Omental fat pad (tissue), 4 donors: ENCODE measurements around the gene SORCS2. TPM values are rescaled to one million over a fixed set of nuclear protein-coding genes. Genes with fewer than 3 reads are reported as not detected.

Experiments used
- ATAC-seq: fragments of 150-250 bp; one replicate; pipeline ENCODE4 v1.9.1; 2016; ENCODE audit warnings: mild to moderate bottlenecking, moderate library complexity; ENCODE audit not compliant: low FRiP score
- DNase-seq: peaks from one replicate; pipeline ENCODE4 v3.0.0-alpha.2; 2019; ENCODE audit warnings: low spot score
- CTCF ChIP-seq, 3 donors: fragments of 450-650 bp; IDR thresholded peaks; one replicate each; pipeline ENCODE4 v1.5.1; 2016 to 2017; ENCODE audit warnings: antibody characterized with exemption in 3 of 3, mild to moderate bottlenecking in 3 of 3, moderate library complexity in 2 of 3
- total RNA-seq, 4 donors: library from RNA; depleted of rRNA; stranded (reverse); fragments of >200 nt; gene quantifications; one replicate each; pipeline ENCODE4 v1.1.0, GENCODE V29; 2016

SORCS2 gene
- total RNA-seq, 4 donors from 2014 or later, result 0.63 to 4.6 (median 1.2) TPM

GRCh38 chr4:7268941-7269340, 76.6 kb downstream of the SORCS2 start:
- no peak for DNase-seq
- TF ChIP-seq CTCF (IDR thresholded peaks at IDR 0.05), result no peak
- ATAC-seq, result no peak

- DNase-seq (no peak), ATAC-seq (no peak)
- no peak for TF ChIP-seq CTCF (IDR thresholded peaks at IDR 0.05)
Measured at GRCh38 chr4:7270121-7270520, 77.8 kb downstream of the SORCS2 start.

GRCh38 chr4:7272404-7272803, 80.1 kb downstream of the SORCS2 start:
- ATAC-seq (no peak), DNase-seq (no peak)
- TF ChIP-seq CTCF (IDR thresholded peaks at IDR 0.05), result no peak

- no peak for TF ChIP-seq CTCF (IDR thresholded peaks at IDR 0.05)
- no peak for DNase-seq
- ATAC-seq, result no peak
Measured at GRCh38 chr4:7273738-7274297, 81.5 kb downstream of the SORCS2 start.

- DNase-seq, result no peak
- TF ChIP-seq CTCF (IDR thresholded peaks at IDR 0.05), result no peak
- ATAC-seq, result no peak
Measured at GRCh38 chr4:7275067-7275466, 82.7 kb downstream of the SORCS2 start.

GRCh38 chr4:7275490-7276154, 83.3 kb downstream of the SORCS2 start:
- TF ChIP-seq CTCF (IDR thresholded peaks at IDR 0.05), result no peak
- ATAC-seq (no peak), DNase-seq (no peak)

GRCh38 chr4:7276515-7276914, 84.2 kb downstream of the SORCS2 start:
- DNase-seq, result no peak
- ATAC-seq, result no peak
- no peak for TF ChIP-seq CTCF (IDR thresholded peaks at IDR 0.05)
